HG03064 (cell line): ENCODE data around the gene ZBP1.

ENCODE experiments used
- ATAC-seq: cut with Tn5 transposase; IDR thresholded peaks from one replicate; pipeline ENCODE4 v1.9.1; 2021; ENCODE audit warnings: low read depth; ENCODE audit not compliant: unreplicated experiment

The ZBP1 gene

DNA sequence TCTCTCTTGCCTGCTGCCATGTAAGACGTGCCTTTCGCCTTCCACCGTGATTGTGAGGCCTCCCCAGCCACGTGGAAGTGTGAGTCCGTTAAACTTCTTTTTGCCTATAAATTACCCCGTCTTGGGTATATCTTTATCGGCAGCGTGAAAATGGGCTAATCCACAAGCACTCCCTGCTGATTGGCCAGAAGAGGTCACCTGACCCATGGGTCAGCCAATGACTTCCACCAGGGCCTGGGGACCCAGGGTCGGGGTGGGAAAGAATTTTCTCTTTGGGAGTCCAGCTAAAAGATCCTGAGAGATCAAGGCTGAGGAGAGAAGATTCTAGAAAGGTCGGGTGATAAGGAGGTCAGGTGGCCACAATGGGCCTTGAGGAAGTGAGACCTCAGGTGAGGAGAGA is 17.1 kb downstream of the ZBP1 start:
- ATAC-seq = no peak

DNA sequence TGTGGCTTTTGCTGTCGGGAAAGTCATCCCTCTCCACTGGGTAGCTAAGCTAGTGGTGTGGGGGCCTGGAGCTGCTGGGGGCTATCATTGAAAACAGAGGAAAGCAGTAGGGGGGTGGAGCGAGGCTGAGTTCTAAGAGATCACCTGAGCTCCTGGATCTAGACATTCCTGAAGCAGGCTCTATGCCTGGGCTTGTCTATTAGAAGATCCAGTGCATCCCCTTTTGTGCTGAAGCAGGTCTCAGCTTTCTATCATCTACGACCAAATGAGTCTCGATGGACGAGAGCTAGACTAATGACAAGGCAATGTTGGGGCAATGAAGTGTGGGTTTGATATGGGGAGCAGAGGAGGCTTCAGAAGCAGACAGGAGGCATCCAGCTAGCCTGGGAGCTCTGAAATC is 18.5 kb downstream of the ZBP1 start:
- no peak for ATAC-seq

DNA sequence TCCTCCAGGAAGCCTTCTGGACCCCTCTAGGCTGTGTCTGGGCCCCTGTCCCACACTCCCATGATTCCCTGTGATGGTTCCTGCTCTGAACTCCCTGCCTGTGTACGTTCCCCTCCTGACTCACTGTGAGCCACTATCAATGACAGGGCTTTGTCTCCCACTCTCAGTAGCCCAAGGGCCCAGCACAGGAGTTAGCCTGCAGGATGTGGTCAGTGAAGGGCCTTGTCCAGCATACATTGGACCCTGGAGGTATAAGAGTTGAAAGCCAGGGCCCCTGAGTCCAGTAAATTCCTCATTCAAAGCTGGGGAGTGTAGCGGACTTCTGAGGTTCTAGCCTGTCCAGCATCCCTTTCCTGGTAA is 19.0 kb downstream of the ZBP1 start:
- ATAC-seq = no peak

DNA sequence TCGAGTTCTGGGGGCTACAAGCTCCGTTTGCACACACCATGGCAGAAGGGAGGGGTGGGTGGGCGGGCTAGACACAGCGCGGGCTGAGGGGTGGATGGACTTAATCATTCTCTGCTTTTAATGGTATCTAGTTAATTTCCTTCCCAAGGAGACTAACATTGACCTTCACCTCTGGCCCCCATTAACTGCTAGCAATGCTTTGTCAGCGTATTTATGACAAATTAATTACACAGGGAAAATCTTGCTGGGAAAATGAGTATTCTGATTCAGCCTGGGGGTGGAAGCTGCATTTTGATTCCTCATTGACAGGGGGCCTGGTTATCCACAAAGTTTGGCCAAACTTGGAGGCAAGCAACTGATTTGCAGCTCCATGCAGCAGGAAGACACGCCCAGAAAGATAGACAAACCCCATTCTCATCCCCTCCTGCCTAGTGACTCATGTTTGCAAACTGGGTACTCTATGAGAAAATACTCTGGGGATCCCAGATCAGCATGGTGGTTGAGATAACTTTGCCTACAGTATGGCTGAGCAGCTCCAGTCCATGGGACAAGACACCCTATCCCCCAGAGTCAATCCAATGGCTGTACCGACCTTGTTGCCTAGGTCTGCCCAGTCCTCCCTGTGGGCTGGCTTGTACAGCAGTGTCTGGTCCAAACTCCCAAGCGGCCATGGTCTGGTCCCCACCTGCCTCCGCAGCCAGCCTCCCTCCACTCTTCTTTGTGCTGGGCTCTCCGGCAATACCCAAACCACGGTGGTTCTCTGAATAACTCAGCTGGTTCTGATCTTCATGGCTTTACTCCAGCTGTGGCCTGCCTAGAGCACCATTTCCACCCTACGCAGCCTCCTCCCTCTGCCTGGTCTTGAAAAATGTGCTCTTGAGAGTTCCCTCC is 19.7 kb downstream of the ZBP1 start:
- no peak for ATAC-seq

DNA sequence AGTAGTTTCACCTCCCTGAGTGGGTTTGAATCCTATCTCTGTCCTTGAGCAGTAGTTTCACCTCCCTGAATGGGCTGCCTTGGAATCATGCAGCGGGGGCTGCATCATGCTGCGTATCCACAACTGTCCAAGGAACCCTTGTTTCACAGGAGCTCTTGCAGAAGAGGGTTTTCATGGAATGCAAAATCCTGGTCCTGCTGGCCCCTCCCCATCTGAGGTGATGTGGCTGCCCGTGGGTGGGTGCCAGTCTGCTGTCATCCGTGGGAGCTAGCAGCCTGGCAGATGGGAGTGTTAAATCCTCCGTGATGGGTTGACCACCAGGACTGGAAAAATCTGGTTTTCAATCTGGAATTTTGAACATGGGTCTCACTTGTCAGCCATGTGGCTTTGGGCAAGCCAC is 21.7 kb downstream of the ZBP1 start:
- no peak for ATAC-seq

DNA sequence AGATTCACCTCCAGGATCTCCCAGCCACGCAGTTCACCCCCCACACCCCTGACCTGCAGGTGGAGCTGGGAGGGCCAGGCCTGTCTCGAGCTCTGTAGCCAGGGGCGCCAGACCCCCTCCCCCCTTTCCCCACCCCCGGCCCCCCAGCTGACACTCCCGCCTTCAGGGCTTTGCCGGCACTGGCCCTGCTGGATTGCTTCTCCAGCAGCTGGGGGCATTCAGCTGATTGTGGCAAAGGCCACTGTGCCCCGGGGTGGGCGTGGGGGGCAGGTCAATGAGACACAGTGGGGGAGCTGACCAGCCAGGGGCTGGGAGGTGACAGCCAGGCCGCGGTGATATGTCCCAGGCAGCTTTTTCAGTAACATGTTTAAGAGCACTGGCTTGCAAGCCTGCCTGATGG is 22.2 kb downstream of the ZBP1 start:
- ATAC-seq = no peak

DNA sequence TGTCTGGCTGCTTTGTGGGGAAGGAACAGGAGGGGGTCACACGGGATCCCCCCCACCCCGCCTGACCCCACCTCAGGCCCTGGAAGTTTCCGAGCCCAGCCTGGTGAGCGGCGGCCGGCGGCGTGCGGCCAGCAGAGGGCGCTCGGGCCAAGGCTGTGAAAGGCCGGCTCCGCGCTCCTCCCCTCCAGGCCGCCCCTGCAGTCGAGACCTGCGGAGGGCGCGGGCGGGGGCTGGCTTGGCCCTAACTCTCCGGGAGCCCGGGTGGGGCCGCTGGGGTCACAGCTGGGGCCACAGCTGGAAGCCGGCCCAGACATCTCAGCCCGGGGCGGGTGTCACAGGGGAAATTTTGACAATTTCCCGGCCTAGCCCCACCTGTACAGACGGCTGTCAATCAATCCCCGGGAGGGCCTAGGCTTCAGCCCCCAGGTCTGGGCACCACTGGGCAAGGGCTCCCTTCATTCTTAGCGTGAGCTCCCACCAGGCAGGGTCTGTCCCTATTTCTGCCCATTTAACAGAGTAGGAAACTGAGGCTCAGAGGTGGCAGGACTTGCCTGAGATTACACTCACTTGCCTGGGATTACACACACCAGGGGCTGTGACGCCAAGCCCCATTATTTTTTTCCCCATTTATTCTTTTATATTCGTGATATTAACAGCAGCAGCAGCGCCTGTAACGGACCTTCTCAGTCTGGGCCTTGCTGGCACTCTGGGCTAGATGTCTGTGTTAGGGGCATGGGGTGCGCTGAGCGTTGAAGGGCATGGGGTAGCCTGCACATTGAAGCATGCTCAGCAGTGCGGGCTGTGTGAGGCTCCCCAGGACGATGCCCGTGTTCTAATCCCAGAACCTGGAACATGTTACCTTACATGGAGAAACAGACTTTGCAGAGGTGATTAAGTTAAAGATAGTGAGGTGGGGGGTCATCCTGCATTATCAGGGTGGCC is 23.0 kb downstream of the ZBP1 start:
- no peak for ATAC-seq

DNA sequence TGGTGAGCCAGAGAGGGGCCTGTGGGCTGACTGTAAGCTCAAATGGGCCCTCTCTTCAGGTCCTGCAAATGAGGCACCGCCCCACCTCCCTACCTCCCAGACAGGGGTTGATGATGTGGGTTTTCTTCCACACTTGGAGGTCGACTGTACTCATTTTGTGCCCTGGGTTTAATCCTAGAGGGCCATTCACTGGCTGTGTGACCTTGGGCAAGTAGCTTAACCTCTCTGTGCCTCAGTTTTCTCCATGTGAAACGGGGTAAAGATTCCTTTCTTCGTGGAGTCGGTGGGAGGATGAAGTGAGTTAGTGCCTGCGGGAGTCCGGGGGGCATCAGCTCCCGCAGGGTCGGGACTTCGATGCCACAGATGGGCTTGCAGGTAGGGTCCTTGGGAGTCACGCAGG is 23.9 kb downstream of the ZBP1 start:
- no peak for ATAC-seq

DNA sequence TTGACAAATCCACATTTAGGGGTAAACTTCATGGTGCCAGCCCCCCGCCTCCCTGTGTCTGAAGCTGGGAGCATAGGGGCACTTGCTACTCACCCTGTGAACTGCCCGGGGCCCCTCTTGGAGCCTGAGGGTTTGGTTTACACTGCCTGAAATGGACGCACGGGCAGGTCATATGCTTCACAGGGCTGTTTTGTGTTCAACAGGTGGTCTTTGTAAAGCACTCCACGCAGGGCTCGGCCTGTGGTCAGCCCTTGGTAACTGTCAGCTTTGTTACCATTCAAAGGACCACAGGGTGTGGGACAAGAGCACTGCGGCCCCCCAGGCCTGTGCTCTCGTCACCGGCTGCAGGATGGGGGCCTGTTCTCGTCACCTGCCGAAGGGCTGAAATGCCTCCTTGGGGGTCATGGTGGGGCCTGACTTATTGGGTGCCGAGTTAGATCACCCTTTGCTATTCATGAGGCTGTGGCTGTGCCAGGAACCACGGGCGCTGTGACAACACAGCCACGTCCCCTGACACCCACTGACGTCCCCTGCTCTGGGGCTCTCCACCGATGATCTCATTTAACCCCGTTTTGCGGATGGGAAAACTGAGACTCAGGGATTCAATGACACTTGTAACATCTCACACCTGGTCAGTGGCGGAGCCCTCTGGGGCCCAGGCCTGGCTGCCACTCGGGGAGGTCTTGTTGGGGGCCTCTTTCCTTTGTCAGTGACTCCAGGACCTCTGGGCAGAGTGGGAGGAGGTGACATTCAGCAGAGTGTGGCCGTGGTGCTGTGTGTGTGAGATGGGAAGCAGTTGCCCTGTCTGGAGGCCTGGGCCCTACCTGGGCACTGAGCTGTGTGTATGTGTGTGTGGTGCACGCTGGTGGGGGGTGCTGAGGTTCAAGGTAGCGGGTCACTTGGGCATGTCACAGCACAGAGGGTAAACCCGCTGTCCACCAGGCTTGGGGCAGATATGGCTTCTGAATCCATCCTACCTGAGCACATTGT is 24.9 kb downstream of the ZBP1 start:
- no peak for ATAC-seq

DNA sequence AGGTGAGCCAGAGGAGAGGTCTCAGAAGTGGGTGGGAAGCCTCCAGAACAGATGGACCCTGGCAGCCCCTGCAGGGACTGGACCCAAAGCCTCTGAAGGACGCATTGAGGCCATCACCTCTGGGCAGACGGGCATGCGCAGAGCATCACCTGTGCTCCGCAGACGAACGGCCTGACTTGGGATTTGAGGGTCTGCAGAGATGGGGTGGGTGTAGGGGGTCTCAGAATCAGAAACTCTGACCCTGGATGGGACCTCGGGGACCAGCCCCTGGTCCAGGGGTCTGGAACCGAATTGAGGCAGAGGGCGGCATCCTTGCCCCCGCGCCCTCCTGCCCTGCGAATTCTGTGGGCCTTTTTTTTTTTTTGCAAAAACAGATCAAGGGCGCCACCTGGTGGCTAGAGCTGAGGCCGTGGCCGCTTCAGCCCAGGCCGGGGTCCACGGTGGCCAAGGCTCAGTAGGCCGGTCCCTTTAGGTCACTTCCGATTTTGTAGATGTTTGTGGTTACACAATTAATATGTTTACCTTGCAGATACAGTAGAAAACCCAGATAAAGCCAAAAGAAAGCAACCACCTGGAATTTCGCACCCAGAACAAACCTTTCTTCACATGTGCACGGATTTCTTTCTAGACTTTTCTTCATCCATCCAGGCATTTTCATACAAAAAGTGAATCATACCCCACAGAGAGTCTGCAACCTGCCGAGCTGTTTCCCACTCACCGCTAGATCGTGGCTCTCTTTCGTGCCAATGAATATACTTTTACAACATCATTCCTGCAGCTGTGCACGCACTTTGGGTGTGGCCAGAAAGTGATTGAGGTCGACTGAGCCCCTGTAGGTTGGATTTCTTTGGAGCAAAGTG is 25.9 kb downstream of the ZBP1 start:
- ATAC-seq = no peak

DNA sequence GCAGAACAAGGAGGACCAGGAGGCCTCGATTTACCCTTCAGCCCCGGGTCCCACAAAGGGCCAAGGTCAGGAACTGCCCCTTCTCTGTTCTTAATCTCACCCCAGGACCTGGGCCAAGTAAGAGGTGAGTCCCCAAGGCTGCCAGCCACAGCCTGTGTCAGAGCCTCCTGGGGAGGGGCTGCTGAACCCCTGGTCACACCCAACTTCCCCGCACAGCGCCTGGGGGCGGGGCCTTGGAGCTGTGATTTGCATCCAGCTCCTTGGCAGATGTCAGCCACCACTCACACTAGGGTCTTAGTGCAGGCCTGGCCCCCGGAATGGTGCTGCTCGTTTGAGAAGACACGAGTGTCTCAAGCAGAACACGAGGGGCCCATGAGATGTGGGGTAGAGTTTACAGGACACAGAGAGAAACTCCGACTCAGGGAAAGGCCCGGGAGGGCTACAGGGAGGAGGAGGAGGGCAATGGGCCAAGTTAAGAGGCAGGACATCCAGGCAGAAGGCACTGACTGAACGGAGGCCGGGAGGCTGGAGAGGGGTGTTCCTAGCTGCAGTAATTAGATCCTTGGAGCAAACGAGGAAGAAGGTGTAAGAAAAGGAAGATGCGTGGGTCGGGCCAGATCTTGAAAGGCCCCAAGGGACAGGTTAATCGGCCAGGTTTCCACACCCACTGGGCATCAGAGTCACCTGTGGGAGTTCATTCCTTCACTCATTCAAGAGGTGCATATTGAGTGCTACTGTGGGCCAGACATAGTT is 26.9 kb downstream of the ZBP1 start:
- ATAC-seq = no peak

DNA sequence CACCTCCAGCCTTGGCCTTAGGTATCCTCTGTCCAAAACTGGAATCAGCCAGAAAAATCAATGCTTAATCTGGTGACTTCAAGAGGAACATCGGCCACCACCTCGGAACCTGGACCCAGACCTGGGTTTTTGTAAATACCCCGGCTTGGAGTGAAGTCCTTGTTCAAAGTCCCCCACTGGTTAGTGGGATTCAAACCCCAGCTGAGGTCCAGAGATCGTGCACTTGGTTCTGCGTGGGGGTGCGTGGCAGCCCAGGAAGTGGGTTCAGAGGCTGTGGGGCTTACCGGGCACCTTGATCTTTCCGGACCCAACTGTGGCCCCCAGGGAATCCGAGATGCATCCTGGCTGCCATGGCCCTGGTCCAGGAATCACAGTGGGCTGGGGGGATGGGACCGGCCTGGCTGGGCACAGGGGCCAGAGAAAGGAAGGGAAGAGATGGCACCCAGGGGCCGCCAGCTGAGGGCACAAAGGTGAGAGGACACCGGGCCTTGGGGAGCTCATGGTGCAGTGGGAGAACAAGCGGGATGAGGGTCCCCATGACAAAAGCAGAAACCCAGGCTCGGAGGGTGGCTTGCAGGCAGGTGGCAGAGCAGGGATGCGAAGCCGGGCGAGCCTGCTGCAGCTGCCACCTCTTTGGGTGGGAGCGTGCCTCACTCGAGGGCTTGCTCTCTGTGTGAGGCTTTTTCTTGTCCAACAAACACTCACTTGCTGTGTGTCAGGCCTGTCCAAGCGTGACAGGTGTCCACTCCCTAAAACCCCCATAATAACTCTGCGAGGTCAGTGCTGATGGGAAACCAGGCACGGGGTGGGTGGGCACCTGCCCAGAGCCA is 27.7 kb downstream of the ZBP1 start:
- no peak for ATAC-seq

DNA sequence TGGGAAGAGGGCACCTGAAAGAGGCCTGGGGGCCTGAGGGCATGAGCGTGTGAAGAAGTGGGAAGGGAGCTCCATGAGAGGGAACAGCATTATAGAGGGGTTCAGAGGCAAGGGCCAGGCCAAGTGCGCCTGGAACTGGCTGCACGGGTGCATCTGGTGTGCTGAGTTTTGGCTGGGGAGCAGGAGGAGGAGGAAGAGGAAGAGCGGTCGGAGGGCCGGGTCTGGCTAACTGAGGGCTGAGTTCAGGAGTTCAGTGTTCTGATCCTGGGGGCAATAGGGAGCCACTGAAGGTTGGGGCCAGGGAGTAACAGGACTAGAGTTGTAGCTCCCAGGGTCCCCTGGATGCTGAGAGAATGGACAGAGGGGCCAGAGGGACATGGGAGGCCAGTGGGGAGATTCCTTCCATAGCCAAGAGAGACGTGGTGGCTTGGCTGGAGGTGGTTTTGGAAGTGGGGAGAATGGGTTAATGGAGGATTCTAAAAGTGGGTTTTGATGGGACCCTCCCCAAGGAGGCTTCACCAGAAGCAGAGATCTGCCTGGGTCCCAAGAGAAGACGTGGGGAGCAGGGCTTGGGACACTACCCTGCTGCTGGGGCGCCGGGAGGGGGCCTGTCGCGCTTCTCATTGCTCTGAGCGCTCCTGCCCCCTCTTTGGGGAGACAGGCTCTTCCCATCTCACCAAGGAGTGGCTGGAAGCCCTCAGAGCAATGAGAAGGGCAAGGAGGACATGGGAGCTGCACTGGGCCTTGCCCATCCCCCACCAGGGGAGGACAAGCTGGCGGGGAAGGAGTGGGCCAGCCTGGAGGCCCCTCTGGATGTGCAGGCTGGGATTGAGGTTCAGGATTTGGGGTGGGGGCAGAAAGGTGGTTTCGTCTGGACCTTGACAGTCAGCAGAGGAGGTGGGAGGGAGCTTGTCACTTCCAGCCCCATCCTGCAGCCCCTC is 28.7 kb downstream of the ZBP1 start:
- no peak for ATAC-seq

DNA sequence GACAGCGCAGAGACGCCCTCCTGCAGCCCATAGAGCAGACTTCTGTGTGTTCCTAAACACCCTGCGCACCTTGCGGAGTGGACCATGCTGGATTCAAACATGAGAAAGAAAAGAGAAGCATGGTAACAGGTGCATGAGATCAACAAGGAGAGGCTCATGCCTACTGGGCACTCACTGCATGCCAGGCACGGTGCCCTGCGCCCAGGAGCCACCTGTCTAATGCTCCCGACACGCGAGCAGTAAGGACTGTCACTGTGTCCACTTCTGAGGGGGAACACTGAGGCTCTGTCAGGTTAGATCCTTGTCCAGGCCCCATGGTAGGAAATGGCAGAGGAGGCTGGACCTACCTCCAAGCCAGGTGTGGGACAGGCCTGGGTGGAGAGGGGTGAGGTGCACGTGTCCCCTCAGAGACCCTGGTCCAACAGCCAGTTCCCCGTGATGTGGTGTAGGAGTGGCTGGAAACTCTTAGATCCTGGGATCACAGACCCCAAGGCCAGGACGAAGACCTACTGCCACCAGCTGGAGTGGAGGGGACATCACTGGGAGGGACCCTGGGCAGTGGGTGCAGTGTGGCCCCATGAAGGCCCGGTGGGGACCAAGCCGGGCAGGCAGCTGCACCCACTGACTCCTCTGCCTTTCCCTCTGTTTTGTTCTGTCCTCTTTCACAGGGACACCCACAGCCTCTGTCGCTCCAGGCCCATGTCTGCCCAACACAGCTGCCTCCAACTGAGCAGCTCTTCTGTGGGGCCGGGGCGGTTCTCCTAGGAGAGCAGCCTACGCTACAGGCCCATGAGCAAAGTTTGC is 29.5 kb downstream of the ZBP1 start:
- ATAC-seq = no peak

DNA sequence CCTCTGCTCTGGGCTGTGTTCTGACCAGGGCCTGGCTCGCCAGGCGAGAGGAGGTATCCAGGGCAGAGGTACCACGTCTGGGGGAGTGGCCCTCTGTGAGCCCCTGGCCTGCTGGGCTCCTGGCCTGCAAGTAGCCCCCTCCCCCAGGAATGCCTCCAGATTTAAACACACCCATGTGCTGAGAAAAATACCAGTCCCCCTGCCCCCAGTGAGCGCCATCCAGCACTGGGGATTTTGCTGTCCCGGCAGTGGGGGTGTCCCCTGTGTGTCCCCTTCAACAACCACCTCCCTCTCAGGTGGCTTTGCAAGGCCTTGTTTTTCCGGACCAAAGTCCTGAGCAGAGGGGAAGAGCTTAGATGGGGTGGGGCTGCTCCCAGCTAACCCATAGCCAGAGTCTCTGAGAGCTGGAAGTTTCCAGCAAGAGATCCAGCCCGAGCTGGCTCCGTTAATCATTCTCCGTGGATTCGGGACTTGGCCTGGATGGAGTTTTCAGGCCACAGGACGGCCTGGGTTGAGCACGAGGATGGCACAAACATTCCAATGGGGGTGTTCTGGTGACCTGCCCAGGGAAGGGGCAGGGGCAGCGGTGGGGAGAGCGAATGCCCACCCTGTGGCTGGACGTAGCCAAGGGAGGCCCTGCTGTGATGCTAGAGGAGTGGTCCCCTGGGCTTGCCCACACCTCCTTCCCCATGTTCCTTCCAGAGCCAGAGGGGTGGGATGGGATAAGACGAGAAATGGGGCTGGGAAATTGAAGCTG is 30.3 kb downstream of the ZBP1 start:
- no peak for ATAC-seq
